Stimulated activated naive CD8-positive, alpha-beta T cell treated with anti-CD3 and anti-CD28 coated beads, Interleukin-15, Interleukin-2, amounts not matched to agents 100 U/mL and 50 U/mL, for 24 hours (primary cell): ENCODE measurements around the gene HOXB6.

Experiments
- ATAC-seq: fragments of 150-1000 bp; cut with Tn5 transposase; one replicate; pipeline ENCODE4 v1.10.0; 2021
- DNase-seq: peaks from one replicate; pipeline ENCODE4 v3.0.0; 2021

The HOXB6 gene

DNA sequence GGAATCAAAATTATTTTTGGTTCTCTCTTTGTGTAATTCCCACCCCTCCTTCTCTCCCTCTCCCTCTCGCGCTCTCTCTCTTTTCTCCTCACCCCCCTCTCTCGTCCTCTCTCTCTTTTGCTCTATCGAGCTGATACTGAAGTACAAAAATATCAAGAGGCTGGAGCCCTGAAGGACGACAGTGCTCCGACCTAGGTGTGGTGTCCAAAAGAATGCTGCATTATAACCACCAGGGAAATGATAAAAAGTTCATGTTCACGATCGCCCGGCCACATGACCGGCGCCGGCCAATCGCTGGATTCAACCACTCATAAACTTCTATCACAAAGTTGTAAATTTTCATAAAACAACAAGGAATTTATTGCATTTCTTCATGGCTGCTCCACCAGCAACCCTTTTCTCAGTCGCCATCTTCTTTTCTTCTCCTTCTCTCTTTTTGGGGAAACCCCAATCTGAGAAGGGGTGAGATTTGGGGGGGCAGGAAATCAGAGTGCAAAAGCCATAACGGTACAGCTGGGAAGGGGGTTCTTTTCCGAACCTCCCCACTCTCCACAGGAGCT, at the start of gene HOXB6:
HOXB6 (minus strand) TSS at position 217 of the 560 bp plus-strand sequence. CDS start 6,836 bp downstream, outside the sequence.
- ATAC-seq, result no peak
- no peak for DNase-seq

DNA sequence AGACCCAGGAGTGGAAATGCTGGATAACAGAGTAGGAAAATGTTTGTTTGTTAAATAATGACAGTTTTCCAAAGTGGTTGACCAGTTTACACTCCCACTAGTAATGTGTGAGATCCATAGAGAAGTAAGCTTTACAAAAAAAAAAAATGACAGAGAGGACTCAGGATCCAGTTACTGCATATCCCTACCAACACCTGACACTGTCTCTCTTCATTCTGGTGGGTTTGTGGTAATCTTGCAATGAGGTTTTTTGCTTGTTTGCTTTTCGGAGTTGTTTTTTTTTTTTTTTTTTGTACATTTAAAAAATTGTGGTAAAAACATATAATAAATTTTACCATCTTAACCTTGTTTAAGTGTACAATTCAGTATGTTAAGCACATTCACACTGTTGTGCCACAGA, 45.0 kb upstream of the HOXB6 start:
- DNase-seq, result no peak

DNA sequence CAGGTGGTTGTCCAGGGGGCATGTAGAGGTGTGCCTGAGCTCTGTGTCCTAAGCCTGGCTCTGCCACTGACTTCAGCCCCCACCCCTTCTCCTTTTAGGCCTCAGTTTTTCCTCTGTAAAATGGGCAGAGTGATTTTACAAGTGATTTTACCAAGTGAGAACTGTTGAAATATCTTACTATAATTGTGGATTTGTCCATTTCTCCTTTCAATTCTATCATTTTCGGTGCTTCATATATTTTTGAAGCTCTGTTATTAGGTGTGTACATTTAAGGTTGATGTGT, 43.1 kb upstream of the HOXB6 start:
- ATAC-seq (no peak), DNase-seq (no peak)

More for the DNA sequence above, 45.0 kb upstream of the HOXB6 start:
- ATAC-seq, result no peak

DNA sequence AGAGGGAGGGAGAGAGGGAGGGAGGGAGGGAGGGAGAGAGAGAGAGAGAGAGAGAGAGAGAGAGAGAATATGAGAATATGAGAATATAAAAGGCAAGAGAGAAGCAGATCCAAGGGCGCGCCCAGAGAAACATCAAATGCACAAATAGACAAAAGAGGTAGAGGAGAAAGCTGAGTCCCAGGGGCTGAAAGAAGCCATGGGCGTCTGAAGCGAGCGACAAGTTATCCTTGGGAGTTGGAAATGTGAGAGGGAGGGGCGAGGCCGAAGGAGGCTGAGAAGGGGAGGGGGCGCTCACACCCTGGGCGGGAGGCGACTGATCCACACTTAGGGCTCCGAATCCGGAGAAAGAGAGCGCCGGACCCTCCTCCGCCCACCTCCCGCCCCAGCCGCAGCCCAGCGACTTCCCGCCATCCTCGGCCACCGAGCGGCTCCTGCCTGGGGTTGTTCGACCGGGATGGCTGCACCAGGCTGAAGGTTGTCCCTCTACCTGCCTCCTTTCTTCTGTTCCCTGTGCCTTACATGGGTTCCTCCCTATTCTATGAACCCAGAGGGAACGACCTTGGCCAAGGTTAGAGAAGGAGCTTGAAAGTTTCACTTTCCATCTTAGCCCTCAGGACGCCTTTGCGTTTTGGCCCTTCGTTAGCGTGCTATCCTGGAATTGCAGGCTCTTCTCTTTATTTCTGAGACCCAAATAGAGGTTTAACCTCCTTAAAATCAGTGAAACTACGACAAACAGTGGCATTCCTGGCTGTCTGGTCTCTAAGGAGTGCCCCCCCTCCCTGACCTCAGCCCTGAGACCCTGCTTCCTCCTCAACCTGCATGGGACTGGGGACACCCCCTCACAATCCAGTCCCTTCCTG, 42.5 kb upstream of the HOXB6 start:
- DNase-seq (no peak), ATAC-seq (peak; percentile 32)

DNA sequence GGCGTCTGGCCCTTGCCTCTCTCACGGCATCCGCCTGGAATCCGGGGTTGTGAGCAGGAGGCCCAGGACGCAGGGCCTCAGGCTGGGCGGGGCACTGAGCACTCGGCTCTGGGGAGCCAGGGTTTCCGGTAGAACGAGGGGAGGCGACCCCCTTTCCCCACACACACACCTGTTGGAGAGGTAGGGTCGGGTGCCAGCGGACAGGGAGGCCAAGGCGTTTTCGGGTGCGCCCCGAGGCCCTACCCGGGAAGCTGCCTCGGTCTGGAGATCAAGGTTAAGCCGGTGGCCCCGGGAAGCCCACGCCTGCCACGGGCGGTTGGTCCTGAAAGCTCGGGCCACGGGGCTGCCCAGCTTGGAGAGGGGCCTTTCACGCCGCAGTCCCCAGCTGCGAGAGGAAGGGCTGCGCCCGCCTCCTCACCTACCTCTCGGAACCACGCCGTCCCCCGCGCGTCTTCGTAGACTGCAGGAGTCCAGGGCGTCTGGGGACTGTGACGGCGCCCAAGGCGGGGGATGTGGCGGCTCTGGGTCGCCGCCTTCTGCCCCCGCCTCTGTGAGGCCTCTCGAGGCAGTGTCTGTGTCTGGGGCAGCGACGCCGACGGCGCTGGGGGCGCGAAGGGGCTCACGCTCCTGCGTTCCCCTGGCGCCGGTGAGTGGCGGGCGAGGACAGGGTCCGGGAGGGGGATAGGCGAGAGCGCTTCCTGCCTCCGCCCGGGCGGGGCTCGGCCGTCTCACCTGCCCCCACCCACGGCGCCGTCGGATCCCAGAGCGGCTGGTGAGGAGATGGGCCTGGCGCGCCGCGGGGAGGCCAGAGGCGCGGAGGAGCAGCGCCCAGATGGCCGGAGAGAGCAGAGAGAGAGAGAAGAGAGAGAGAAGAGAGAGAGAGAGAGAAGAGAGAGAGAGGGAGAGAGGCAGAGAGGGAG, 41.7 kb upstream of the HOXB6 start:
- DNase-seq (peak; percentile 27), ATAC-seq (peak; percentile 42)

DNA sequence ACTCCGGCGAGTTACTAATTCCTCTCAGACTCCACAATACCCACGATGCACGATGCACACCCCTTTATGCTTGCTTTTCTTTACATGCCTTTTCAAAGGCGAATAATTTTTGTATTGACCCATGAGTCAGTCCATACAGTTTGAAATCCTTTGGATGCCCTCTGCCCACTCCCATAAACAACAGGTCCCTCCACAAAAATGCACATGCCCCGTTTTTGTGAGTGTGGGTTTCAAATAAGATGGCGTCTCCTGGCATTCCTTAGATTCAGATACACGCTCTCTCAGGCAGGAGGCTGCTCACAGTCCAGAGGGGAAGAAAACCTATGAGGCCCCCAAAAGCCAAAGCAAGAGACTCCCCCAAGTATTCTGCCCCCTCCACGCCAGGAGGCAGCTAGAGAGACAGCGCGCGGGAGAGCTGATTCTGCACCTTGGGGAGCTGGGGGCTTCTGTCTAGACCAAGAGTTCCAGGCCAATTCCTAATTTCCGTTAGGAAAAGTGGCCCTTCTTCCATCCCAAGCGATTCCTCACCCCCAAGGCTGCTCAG, 40.9 kb upstream of the HOXB6 start:
- DNase-seq (no peak), ATAC-seq (no peak)

DNA sequence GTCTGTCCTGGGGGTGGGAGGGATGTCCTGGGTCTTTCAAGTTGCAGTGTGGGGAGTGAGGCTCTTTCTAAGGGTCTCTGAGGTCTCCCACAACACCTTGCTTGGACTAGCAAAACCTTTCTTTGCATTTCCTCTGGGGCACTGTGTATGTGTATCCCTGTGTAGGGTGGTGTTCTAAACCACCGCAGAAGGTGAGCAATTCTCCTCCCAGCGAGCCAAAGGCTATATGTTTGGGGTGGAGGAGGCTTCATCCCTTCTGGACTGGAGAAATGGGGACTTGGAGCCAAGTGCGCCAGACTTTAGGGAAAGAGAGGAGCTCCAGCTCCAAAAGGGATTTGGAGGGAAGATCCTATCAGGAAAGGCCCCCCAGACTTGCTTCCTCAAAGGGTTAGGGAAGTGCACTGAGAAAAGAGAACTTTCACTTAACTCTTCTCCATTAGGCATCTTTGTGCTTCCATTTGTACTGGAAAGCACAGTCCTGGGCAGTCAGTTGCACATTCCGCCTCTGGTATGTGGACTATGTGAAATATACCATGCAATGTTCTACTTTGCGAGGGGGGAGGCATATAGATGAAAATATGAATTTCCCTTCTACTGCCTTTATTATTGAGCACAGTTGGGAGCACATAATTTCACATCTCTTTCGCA, 40.2 kb upstream of the HOXB6 start:
- no peak for DNase-seq
- ATAC-seq, result no peak

DNA sequence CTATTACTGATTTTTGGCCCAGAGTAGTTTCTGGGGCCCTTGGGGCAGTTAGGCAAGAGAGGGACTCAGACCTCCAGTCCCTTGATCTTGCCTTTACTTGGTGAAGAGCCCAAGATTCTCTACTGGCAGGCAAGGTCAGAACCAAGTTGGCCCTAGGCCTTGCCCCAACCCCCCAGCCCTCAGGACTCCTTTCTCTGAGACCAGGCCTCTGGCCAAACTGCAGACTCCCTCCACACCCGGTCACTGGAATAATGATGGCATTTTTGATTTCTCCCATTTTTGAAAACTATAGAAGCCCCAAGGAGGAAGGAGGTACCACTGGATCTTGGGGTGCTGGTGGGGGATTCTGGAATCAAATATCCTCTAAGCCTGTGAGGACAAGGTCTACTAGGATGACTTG, 39.4 kb upstream of the HOXB6 start:
- no peak for ATAC-seq
- DNase-seq, result no peak

DNA sequence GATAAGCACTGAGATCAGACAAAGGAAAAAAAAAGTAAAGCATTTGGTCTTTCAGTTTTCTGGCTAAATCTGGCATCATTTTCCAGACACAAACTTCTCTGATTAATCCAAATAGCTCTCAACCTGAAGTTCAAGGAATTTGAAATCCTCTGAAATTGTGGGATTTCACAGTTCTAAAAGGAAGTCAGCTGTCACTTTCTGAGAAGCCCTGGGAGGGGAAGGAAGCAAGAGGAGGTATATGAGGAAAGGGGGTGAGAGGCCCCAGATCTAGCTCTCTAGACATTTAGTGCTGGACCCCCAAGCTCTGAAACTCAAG, 38.9 kb upstream of the HOXB6 start:
- DNase-seq (no peak), ATAC-seq (no peak)

DNA sequence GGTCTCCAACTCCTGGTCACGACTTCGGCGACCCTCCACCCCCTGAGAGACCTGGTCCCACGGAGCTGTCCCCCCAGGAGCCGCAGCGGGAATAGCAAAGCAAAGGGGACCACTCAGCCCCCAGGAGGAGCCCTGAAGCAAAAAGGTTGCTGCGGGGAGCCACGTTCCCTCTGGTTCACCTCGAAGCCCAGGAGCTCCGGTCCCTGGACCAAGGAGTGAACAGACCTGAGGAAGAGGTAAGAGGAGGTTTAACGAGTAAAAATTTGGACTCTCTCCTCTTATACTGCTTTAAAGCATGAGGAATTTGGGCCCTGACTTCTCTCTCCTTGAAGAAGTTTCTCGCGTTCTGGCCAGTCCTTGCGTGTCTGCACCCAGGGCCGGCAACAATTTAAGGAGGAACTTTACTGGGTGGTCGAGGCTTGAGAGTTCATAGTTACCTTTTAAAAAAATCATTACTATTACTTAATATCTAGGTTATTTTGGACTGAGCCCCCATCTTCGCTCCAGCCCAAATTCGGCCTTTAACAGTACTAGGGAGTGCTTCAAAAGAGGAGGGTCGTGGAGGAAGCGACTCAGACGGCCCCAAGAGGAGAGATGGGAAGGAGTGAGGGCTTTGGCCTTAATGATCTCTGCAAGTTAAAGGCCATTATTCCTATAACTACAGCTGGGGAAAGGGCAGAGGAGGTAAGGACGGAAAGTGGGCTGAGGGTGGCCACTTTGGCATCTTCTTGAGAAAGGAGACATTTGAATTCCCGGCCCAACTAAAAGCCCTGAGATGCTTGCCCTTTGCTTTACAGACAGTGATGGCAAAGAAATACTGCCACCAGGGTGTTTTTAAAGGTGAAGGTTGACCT, 38.3 kb upstream of the HOXB6 start:
- no peak for DNase-seq
- no peak for ATAC-seq

DNA sequence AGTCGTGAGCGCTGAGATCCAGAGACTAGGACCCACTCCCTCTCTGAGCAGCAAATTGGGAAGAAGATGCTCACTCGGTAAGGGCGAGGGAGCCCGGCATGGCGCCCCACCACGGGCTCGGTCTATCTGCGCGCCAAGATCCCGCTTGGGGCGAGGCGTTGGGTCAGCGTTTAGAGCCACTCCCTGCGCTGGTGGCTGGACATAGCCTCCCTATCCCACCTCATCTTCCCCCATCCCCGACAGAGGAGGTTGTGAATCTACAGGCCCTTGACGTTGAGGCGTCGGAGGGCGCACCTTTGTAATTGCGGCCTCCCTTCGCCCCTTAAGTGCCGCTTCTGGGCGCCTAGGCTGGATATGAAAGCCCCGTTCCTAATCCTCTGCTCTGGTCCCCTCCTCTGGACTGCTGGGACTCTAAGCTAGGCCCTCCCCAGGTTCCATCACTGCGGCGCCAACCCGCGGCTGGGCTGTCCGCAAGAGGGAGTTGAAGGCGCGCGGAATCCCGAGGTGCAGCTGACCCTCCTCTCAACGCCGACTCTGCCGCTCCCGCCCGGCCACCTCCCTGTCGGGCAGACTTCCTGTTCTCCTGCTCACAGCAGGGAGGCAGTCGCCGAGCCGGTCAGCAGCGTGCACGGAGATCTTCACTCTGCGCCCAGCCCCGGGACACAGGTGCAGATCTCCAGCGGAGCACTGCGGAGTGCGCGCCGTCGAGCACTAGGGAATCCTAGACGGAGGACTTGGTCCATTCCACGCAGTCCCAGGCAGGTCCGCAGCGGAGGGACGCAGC, 37.5 kb upstream of the HOXB6 start:
- ATAC-seq (no peak), DNase-seq (no peak)

DNA sequence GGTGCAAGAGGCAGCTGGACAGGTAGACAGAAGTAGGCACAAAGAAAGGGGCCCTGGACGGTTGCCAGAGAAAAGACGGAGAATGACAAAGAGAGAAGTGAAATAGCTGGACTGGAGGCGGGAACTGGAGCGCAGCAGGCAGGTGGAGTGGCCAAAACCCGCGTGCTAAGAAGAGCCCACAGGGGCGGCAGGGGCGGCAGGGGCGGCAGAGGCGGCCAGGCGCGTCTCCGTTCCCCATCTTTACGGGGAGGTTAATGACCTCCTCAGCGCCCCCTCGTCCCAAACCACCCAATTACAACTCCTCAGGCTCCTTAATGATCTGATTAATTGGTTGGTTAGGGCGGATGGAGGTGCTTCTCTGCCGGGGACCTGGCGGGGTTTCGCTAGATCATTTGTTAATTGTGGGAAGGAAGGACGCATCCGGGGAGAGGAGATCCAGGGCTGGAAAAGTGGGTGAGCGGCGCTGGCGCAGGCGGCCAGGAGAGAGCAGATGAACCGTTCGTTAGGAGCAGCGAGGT, 36.8 kb upstream of the HOXB6 start:
- ATAC-seq (no peak), DNase-seq (no peak)

DNA sequence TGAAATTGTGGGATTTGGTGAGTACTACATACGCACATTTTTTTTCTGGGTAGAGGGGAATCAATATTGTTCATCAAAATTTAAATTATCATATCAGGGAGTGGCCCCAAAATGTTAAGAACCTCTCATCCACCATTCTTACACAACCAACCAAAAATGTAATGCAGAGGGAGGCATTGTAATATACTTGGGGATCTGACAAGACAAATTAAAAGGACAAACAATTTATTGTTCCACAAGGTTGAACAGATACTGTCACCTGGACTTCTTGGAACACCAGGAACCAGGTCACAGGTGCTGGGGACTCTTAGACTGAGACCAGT, 36.0 kb upstream of the HOXB6 start:
- DNase-seq (no peak), ATAC-seq (no peak)

DNA sequence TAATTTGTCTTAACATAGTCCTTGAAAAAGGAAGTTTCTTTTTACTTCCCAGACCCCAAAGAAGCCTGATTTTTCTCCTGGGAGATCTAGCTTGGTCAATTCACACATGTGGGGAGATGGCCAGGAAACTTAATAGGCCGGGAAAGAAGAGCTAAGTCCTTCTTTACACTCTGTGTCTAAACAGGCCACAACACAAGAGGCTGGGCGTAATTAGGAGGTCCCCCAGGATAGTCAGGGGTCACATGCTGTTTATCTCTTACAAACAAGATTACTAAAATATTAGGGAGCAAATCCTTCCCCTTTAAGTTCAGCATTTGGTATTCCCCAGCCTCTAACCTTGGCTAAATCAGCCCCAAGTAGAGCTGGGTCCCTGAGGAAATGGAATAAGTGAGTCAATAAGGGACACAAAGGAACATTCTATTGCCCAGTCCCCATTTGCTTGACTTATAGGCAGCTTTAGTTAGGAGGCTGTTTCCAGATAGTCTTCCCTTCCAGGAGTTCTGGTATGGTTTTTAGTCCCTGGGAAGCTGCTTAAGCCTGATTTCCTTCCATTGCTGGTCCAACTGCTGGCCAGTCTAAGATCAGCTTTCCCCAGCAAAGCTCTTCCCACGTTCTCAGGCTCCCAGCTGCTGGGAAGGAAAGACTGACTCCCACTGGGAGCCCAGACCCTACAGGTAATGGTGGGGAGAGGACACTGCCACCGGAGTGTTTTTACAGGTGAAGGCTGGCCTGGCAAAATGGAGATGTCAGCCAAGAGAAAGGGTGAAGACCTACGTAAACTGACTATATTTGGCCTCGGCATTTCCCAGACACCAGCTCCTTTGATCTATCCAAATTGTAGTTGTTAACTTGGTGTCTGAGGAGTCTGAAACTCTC, 35.4 kb upstream of the HOXB6 start:
- DNase-seq (no peak), ATAC-seq (no peak)

DNA sequence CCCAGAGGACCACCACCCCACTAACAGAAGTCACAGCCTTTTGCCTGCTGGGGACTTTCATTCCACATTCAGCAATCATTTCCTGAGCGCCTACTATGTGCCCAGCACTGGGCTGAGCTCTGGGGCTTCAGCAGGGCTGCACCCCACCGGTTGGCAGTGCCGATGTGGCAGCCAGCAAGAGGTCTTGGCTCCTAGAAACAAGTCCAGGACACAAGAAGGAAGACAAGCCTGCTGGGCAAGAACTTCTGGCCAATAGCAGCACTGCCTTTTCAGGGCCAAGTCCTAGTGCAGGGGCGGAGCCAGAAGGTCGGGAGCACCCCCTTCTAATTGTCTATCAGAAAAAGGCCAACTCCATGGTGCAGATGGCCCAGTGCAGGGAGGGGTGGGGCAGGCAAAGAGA, 34.4 kb upstream of the HOXB6 start:
- ATAC-seq, result no peak

DNA sequence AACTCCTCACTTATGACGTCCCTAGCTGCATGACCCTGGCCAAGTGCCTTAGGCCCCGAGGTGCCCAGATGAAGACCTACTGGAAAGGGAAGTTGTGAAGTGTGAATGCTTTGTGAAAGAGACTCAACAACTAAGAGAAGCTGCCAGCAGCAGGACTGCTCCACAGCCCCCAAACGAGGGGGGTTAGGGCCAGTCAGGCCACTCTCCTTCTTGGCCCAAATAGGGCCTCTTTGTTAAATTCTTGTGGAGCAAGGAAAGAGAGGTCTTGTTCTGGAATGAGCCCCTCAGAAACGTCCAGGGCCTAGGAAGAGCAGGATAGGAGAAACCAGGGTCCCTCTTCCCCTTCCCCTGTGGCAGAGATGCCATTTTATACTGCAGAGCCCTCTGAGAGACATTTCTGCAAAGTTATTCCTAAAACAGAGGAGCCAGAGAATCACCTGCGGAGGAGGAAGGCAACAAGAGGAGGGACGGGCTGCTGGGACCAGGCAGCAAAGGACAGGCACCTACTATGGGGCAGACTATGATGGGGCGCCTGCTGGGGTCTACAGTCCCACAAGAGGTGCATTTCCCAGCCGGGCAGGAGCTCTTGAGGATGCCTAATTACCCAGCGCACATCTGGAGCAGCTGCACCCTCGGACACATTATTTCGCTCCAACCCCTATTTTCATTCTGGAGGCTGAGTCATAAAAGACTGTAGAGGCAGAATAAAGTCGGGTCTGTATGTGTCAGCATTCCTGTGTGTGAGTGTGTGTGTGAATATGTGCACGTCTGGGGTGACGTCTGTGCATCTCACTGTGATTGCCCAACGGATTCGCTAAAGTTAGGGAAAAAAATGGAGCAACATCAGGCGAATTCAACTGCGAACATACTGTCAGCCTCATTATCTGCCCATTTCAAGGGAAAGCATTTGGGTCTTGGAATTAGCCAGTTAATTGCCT, 32.8 kb upstream of the HOXB6 start:
- ATAC-seq, result no peak
- DNase-seq, result no peak

More for the DNA sequence above, 34.4 kb upstream of the HOXB6 start:
- DNase-seq, result no peak

DNA sequence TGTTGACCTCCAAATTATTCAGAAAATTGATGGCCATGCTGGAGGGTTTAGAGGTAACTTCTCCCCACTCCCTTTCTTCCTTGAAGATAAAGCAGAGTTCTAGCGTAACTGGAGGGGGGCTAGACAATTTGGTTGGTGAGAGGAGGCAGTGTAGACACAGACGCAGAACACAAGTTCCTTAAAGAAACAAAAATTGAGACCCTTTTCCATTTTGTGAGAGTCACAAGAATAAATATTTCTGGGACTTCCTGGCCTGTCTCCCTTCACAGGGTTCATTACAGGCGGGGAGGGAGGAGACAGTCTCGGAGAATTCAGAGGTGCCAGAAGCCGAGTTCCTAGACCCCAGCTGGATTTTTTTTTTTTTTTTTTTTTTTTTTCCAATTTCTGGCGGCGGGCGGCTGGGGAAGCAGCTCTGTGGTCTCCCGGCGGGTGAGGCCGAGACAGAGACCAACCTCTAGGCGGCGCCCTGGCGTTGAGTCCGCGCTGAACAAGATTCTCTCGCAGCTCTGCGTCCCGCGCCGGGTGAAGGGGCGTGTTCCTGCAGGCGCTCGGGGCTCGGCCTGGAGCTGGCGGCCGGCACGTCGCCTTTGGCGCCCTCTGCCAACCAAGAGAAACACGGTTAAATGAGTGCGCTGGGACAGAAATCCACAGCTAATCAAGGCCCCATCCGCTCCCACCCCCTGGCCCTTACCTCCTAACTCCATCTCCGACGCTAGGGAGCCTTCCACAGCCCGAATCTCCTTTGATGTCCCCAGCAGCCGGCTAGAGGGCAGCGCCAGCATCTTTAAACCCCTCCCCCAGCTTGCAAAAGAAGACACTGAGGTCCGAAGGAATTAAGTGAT, 31.6 kb upstream of the HOXB6 start:
- DNase-seq (peak; percentile 89), ATAC-seq (peak; percentile 75)
